ENCODE results near the gene RBP5.

The RBP5 gene

DNA sequence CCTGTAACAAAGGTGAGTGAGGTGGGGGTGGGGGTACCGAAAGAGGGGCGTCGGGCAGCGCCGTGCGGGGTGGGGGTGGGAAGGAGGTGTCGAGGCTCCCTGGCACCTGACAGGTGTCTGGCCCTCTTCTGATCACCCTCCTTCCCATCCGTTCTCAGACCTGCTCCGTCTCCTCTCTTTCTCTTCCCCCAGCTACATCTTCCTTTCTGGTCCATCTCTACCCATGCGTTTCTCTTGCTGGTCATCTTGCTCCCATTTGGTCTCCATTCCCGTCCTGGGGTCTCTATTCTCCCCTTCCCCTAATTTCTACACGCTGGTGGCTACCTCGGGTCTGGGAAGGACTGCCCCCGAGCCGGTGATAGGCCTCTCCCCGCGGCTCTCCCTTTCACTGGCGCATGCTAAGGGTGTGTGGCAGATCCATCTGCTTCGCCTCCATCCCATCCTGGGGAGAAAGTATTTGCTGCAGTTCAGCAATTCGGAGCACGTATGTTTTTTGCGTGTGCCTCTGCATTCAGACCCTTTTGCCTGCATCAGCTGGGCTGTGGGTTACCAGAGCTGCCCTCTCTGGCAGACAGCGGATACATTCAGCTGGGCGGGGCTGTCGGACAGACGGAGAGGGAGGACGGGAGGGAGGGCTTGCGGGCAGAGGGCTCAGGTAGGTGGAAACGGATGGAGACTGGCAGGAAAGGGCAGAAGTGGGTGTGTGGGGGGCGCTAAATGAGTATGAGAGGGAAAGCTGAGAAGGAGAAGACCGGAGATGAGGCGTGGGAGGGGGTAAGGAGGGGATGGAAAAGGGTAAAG, 2.2 kb upstream of the RBP5 start (continued):
- TF ChIP-seq ZNF404 (tag by site-specific recombination; IDR thresholded peaks at IDR 0.05) (no peak), ZNF112 (tag by site-specific recombination; IDR thresholded peaks at IDR 0.05) (no peak), ZNF335 (tag by site-specific recombination; conservative IDR thresholded peaks at IDR 0.05) (no peak), HOXA7 (CRISPR knock-in tag; IDR thresholded peaks at IDR 0.05; ENCODE audit: borderline replicate concordance) (no peak), ZBTB20 (tag by site-specific recombination; IDR thresholded peaks at IDR 0.05) (peak; percentile 67), WT1 (tag by site-specific recombination; IDR thresholded peaks at IDR 0.05) (peak; percentile 64), ZNF24 (tag by site-specific recombination; IDR thresholded peaks at IDR 0.05) (no peak), ZFHX2 (tag by site-specific recombination; conservative IDR thresholded peaks at IDR 0.05) (peak; percentile 99), TRIM28 (IDR thresholded peaks at IDR 0.05; ENCODE audit: borderline replicate concordance, low read length) (no peak), PRDM1 (tag by site-specific recombination; IDR thresholded peaks at IDR 0.05) (0 out of 2 replicates have a peak, but pooled peaks have one; percentile 67), ZNF626 (tag by site-specific recombination; IDR thresholded peaks at IDR 0.05) (no peak), ZNF76 (tag by site-specific recombination; IDR thresholded peaks at IDR 0.05; ENCODE audit: borderline replicate concordance, low read depth) (no peak), BCL11B (tag by site-specific recombination; IDR thresholded peaks at IDR 0.05; ENCODE audit: low read depth) (no peak), EGR2 (tag by site-specific recombination; IDR thresholded peaks at IDR 0.05; ENCODE audit: low read depth) (peak; percentile 100), ZFP3 (tag by site-specific recombination; IDR thresholded peaks at IDR 0.05; ENCODE audit: low read depth) (no peak), FEZF1 (tag by site-specific recombination; IDR thresholded peaks at IDR 0.05) (no peak), MYNN (tag by site-specific recombination; IDR thresholded peaks at IDR 0.05; ENCODE audit: borderline replicate concordance) (no peak), ZNF302 (tag by site-specific recombination; IDR thresholded peaks at IDR 0.05; ENCODE audit: low read depth) (no peak), ZNF530 (tag by site-specific recombination; IDR thresholded peaks at IDR 0.05; ENCODE audit: low read depth) (no peak), ZNF214 (tag by site-specific recombination; IDR thresholded peaks at IDR 0.05; ENCODE audit: borderline replicate concordance) (no peak), SP3 (tag by site-specific recombination; IDR thresholded peaks at IDR 0.05) (peak; percentile 78), ZBTB1 (tag by site-specific recombination; IDR thresholded peaks at IDR 0.05) (0 out of 2 replicates have a peak, but pooled peaks have one; percentile 11), ZNF501 (tag by site-specific recombination; IDR thresholded peaks at IDR 0.05) (no peak)
- TF ChIP-seq, protein P1, sequence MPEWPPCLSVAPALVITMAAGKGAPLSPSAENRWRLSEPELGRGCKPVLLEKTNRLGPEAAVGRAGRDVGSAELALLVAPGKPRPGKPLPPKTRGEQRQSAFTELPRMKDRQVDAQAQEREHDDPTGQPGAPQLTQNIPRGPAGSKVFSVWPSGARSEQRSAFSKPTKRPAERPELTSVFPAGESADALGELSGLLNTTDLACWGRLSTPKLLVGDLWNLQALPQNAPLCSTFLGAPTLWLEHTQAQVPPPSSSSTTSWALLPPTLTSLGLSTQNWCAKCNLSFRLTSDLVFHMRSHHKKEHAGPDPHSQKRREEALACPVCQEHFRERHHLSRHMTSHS (tag by site-specific recombination; IDR thresholded peaks at IDR 0.05): peak; percentile 18; the same call in 1 of the 2 replicates
- TF ChIP-seq, protein P2, sequence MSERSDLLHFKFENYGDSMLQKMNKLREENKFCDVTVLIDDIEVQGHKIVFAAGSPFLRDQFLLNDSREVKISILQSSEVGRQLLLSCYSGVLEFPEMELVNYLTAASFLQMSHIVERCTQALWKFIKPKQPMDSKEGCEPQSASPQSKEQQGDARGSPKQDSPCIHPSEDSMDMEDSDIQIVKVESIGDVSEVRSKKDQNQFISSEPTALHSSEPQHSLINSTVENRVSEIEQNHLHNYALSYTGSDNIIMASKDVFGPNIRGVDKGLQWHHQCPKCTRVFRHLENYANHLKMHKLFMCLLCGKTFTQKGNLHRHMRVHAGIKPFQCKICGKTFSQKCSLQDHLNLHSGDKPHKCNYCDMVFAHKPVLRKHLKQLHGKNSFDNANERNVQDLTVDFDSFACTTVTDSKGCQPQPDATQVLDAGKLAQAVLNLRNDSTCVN (tag by site-specific recombination; optimal IDR thresholded peaks at IDR 0.05): no peak
- TF ChIP-seq, protein P3, sequence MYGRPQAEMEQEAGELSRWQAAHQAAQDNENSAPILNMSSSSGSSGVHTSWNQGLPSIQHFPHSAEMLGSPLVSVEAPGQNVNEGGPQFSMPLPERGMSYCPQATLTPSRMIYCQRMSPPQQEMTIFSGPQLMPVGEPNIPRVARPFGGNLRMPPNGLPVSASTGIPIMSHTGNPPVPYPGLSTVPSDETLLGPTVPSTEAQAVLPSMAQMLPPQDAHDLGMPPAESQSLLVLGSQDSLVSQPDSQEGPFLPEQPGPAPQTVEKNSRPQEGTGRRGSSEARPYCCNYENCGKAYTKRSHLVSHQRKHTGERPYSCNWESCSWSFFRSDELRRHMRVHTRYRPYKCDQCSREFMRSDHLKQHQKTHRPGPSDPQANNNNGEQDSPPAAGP (tag by site-specific recombination; IDR thresholded peaks at IDR 0.05): peak; percentile 79
- TF ChIP-seq, protein P4, sequence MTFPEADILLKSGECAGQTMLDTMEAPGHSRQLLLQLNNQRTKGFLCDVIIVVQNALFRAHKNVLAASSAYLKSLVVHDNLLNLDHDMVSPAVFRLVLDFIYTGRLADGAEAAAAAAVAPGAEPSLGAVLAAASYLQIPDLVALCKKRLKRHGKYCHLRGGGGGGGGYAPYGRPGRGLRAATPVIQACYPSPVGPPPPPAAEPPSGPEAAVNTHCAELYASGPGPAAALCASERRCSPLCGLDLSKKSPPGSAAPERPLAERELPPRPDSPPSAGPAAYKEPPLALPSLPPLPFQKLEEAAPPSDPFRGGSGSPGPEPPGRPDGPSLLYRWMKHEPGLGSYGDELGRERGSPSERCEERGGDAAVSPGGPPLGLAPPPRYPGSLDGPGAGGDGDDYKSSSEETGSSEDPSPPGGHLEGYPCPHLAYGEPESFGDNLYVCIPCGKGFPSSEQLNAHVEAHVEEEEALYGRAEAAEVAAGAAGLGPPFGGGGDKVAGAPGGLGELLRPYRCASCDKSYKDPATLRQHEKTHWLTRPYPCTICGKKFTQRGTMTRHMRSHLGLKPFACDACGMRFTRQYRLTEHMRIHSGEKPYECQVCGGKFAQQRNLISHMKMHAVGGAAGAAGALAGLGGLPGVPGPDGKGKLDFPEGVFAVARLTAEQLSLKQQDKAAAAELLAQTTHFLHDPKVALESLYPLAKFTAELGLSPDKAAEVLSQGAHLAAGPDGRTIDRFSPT (tag by site-specific recombination; IDR thresholded peaks at IDR 0.05): peak; percentile 60; the same call in 1 of the 2 replicates
- TF ChIP-seq, protein P5, sequence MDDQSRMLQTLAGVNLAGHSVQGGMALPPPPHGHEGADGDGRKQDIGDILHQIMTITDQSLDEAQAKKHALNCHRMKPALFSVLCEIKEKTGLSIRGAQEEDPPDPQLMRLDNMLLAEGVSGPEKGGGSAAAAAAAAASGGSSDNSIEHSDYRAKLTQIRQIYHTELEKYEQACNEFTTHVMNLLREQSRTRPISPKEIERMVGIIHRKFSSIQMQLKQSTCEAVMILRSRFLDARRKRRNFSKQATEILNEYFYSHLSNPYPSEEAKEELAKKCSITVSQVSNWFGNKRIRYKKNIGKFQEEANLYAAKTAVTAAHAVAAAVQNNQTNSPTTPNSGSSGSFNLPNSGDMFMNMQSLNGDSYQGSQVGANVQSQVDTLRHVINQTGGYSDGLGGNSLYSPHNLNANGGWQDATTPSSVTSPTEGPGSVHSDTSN (CRISPR knock-in tag; IDR thresholded peaks at IDR 0.05): no peak
- TF ChIP-seq, protein P6, sequence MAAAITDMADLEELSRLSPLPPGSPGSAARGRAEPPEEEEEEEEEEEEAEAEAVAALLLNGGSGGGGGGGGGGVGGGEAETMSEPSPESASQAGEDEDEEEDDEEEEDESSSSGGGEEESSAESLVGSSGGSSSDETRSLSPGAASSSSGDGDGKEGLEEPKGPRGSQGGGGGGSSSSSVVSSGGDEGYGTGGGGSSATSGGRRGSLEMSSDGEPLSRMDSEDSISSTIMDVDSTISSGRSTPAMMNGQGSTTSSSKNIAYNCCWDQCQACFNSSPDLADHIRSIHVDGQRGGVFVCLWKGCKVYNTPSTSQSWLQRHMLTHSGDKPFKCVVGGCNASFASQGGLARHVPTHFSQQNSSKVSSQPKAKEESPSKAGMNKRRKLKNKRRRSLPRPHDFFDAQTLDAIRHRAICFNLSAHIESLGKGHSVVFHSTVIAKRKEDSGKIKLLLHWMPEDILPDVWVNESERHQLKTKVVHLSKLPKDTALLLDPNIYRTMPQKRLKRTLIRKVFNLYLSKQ (tag by site-specific recombination; IDR thresholded peaks at IDR 0.05; ENCODE audit: borderline replicate concordance): no peak
- TF ChIP-seq, protein P7, sequence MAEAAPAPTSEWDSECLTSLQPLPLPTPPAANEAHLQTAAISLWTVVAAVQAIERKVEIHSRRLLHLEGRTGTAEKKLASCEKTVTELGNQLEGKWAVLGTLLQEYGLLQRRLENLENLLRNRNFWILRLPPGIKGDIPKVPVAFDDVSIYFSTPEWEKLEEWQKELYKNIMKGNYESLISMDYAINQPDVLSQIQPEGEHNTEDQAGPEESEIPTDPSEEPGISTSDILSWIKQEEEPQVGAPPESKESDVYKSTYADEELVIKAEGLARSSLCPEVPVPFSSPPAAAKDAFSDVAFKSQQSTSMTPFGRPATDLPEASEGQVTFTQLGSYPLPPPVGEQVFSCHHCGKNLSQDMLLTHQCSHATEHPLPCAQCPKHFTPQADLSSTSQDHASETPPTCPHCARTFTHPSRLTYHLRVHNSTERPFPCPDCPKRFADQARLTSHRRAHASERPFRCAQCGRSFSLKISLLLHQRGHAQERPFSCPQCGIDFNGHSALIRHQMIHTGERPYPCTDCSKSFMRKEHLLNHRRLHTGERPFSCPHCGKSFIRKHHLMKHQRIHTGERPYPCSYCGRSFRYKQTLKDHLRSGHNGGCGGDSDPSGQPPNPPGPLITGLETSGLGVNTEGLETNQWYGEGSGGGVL (tag by site-specific recombination; IDR thresholded peaks at IDR 0.05): peak; percentile 97
